IMR-90 (cell line): ENCODE data around the gene SFXN3. TPM values are rescaled to one million over a fixed set of nuclear protein-coding genes. Genes with fewer than 3 reads are reported as not detected.

Experiments
- ATAC-seq: fragments of 200-7000 bp; cut with Tn5 transposase; 2 replicates; pipeline ENCODE4 v1.9.1; 2020; ENCODE audit warnings: low read depth, mild to moderate bottlenecking, moderate library complexity
- BruUV-seq: library from RNA; stranded (reverse); fragments of 400-500 nt; replicated peaks from 2 replicates; lab custom pipeline; 2021; lab: Mats Ljungman, UMichigan
- CTCF ChIA-PET: fragments of 300-600 bp; formaldehyde crosslinking; extraction: SDS; loops from one replicate; lab custom pipeline; 2021; ENCODE audit warnings: antibody characterized with exemption; lab: Yijun Ruan, JAX
- POLR2A ChIA-PET: fragments of 300-600 bp; sonication (Branson Sonifier 250); formaldehyde crosslinking; loops from one replicate; lab custom pipeline; 2022; ENCODE audit warnings: antibody characterized with exemption; ENCODE audit not compliant: unreplicated experiment; lab: Charles Lee
- DNase-seq: peaks from one replicate; pipeline ENCODE4 v3.0.0; 2013
- H2AFZ ChIP-seq: replicated peaks from 2 replicates; pipeline ENCODE3; 2013; ENCODE audit warnings: low read length, mild to moderate bottlenecking; ENCODE audit not compliant: poor library complexity
- H2AK5ac ChIP-seq: 2 replicates; pipeline ENCODE4 v1.6.1; 2013; ENCODE audit warnings: low read depth, low read length, inconsistent platforms
- H2AK9ac ChIP-seq: replicated peaks from 2 replicates; pipeline ENCODE3; 2013; ENCODE audit warnings: mild to moderate bottlenecking, low read depth, low read length, moderate library complexity; ENCODE audit not compliant: poor library complexity
- H2BK120ac ChIP-seq: 2 replicates; pipeline ENCODE4 v1.6.1; 2013; ENCODE audit warnings: low read depth, low read length, inconsistent platforms
- H2BK15ac ChIP-seq: 3 replicates; pipeline ENCODE4 v1.6.1; 2013; ENCODE audit warnings: low read depth, low read length, inconsistent platforms
- H2BK20ac ChIP-seq: 2 replicates; pipeline ENCODE4 v1.6.1; 2013; ENCODE audit warnings: low read depth, mild to moderate bottlenecking, inconsistent platforms, low read length, moderate library complexity
- H2BK5ac ChIP-seq: 2 replicates; pipeline ENCODE4 v1.6.1; 2013; ENCODE audit warnings: mild to moderate bottlenecking, low read depth, low read length, inconsistent platforms; ENCODE audit not compliant: poor library complexity, severe bottlenecking
- H3K14ac ChIP-seq: replicated peaks from 2 replicates; pipeline ENCODE4 v1.6.1; 2013; ENCODE audit warnings: low read depth, low read length, inconsistent platforms
- H3K18ac ChIP-seq: 2 replicates; pipeline ENCODE4 v1.6.1; 2013; ENCODE audit warnings: low read depth, low read length, control low read depth
- H3K23ac ChIP-seq: 2 replicates; pipeline ENCODE4 v1.6.1; 2013; ENCODE audit warnings: low read depth, low read length, inconsistent platforms
- H3K27ac ChIP-seq: 2 replicates; pipeline ENCODE4 v1.5.1; 2013; ENCODE audit warnings: mild to moderate bottlenecking, control low read depth, low read length; ENCODE audit not compliant: insufficient read depth
- H3K27me3 ChIP-seq: 2 replicates; pipeline ENCODE4 v1.6.1; 2013; ENCODE audit warnings: low read length; ENCODE audit not compliant: control insufficient read depth, insufficient read depth
- H3K36me3 ChIP-seq: 2 replicates; pipeline ENCODE4 v1.6.1; 2013; ENCODE audit warnings: low read length, mixed read lengths; ENCODE audit not compliant: control insufficient read depth, insufficient read depth
- H3K4ac ChIP-seq: 2 replicates; pipeline ENCODE4 v1.6.1; 2013; ENCODE audit warnings: low read depth, low read length, inconsistent platforms
- H3K4me1 ChIP-seq: 2 replicates; pipeline ENCODE4 v1.6.1; 2013; ENCODE audit warnings: low read length, mixed read lengths; ENCODE audit not compliant: control insufficient read depth, insufficient read depth
- H3K4me2 ChIP-seq: 2 replicates; pipeline ENCODE4 v1.6.1; 2013; ENCODE audit warnings: low read depth, mild to moderate bottlenecking, control low read depth, low read length, moderate library complexity
- H3K4me3 ChIP-seq: 2 replicates; pipeline ENCODE4 v1.5.1; 2013; ENCODE audit warnings: low read depth, mild to moderate bottlenecking, control low read depth, low read length, moderate library complexity; ENCODE audit not compliant: insufficient read depth
- H3K56ac ChIP-seq: 2 replicates; pipeline ENCODE4 v1.6.1; 2013; ENCODE audit warnings: low read length, inconsistent platforms; ENCODE audit not compliant: insufficient read depth; ENCODE audit errors: extremely low read depth
- H3K79me1 ChIP-seq, 2 experiments: 2 replicates each; pipeline ENCODE4 v1.6.1; 2013; ENCODE audit warnings: low read length in 2 of 2, inconsistent platforms in 1 of 2, low read depth in 1 of 2
- H3K9ac ChIP-seq: 2 replicates; pipeline ENCODE4 v1.6.1; 2013; ENCODE audit warnings: low read depth, low read length, control low read depth
- H3K9me1 ChIP-seq: 2 replicates; pipeline ENCODE4 v1.6.1; 2013; ENCODE audit warnings: low read length, inconsistent platforms; ENCODE audit not compliant: insufficient read depth
- H3K9me3 ChIP-seq: 2 replicates; pipeline ENCODE4 v1.6.1; 2013; ENCODE audit warnings: low read length; ENCODE audit not compliant: control insufficient read depth, insufficient read depth
- H4K20me1 ChIP-seq: 2 replicates; pipeline ENCODE4 v1.6.1; 2013; ENCODE audit warnings: low read length, inconsistent platforms; ENCODE audit not compliant: insufficient read depth
- H4K5ac ChIP-seq: 2 replicates; pipeline ENCODE4 v1.6.1; 2013; ENCODE audit warnings: mild to moderate bottlenecking, low read depth, low read length, control low read depth
- H4K8ac ChIP-seq, 2 experiments: 2 replicates each; pipeline ENCODE4 v1.6.1; 2013; ENCODE audit warnings: low read depth in 2 of 2, low read length in 2 of 2, control low read depth in 1 of 2, inconsistent platforms in 1 of 2
- H4K91ac ChIP-seq: 2 replicates; pipeline ENCODE4 v1.6.1; 2013; ENCODE audit warnings: low read depth, low read length, inconsistent platforms; ENCODE audit not compliant: insufficient read depth
- RAD21 ChIP-seq: IDR thresholded peaks from 2 replicates; pipeline ENCODE4 v1.6.1; 2012; ENCODE audit warnings: low read length, improper control_type of control experiment
- WGBS, 2 experiments: methylation state at CpG; one replicate each; pipeline versions ENCODE4 v1.1.5 to v1.1.7; 2013; ENCODE audit warnings: missing lambda C conversion rate in 2 of 2; ENCODE audit not compliant: insufficient read length in 1 of 2; ENCODE audit errors: extremely low coverage in 2 of 2; 5-methylcytosine and 5-hydroxymethylcytosine counted together
- dilution Hi-C: fragments of 300-500 bp; cut with HindIII; formaldehyde crosslinking; loops from one replicate; pipeline ENCODE4 v1.14.3; 2018; ENCODE audit warnings: low sequenced_read_pairs; ENCODE audit not compliant: unreplicated experiment
- in situ Hi-C: fragments of 300-500 bp; cut with MboI; formaldehyde crosslinking; loops from 3 replicates; pipeline ENCODE4 v1.14.3; 2019; ENCODE audit warnings: low sequenced_read_pairs, inconsistent platforms, mixed read lengths
- intact Hi-C: fragments of 100-400 bp; cut with micrococcal nuclease; formaldehyde crosslinking; loops from 2 replicates; pipeline ENCODE4 v1.10.0; 2022
- polyA plus RNA-seq, 3 experiments: library from polyadenylated mRNA; depleted of rRNA; stranded (reverse); fragments of >200 nt; gene quantifications; 2 replicates each; pipeline ENCODE4 v1.2.3, GENCODE V29; 2012; ENCODE audit warnings: low replicate concordance in 1 of 3
- total RNA-seq: library from RNA; depleted of rRNA; stranded (reverse); fragments of >200 nt; gene quantifications from 2 replicates; pipeline ENCODE4 v1.2.3, GENCODE V29; 2012

SFXN3 gene
- total and polyA plus RNA-seq, 2 of the 4 experiments (the other 2 are of a cell fraction) = 64.7 to 77.2 TPM

DNA sequence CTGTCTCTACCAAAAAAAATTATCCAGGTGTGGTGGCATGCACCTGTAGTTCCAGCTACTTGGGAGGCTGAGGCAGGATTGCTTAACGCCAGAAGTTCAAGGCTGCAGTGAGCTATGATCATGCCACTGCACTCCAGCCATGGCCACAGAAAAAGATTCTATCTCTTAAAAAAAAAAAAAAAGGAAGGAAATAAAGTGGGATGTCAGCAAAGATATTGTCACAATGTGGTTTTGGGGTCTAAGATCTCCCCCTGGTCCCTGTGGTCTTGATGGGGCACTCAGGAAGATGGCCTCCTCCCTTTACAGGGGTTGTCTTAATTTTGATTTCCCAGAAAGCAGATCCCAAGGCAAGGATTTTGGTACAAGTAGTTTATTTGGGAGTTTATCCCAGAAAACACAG, 23.3 kb downstream of the SFXN3 start:
- H3K4me3 ChIP-seq = no peak overlapping the region
- intact Hi-C loops (no loop called here), in situ Hi-C loops (no loop called here), dilution Hi-C loops (no loop called here)
- H3K56ac ChIP-seq = no peak overlapping the region
- H3K27me3 ChIP-seq = peaks cover 6% of the 10 kb centered on the region
- no TSS peak for BruUV-seq
- ChIA-PET CTCF (interaction anchor here (1.8 kb wide), 1 partner anchor 12 kb away, joined by 5 read pairs; no protein-coding TSS in a partner anchor), POLR2A (no interaction called here)
- no peak for TF ChIP-seq RAD21
- no peak overlapping the region for H2AFZ ChIP-seq
- H3K79me1 ChIP-seq = peaks cover 4 to 22% of the 10 kb centered on the region in 2 experiments
- no peak overlapping the region for H2BK5ac ChIP-seq
- H3K9me3 ChIP-seq = no peaks in the 10 kb centered on the region
- no peak overlapping the region for H3K14ac ChIP-seq
- H3K4me2 ChIP-seq = no peak overlapping the region
- no peaks in the 10 kb centered on the region for H3K9me1 ChIP-seq
- H2AK9ac ChIP-seq = no peak overlapping the region
- H2AK5ac ChIP-seq = no peak overlapping the region
- WGBS, 2 experiments = no CpG with 5 or more reads among the region's 1 CpG
- H2BK120ac ChIP-seq = no peak overlapping the region
- H2BK15ac ChIP-seq = no peak overlapping the region
- no peak overlapping the region for H3K18ac ChIP-seq
- no peak overlapping the region for H2BK20ac ChIP-seq
- H4K5ac ChIP-seq = no peak overlapping the region
- no peak for ATAC-seq
- no peak overlapping the region for H3K23ac ChIP-seq
- H3K4ac ChIP-seq = no peak overlapping the region
- no peak for DNase-seq
- no peak overlapping the region for H4K91ac ChIP-seq
- H3K9ac ChIP-seq = no peak overlapping the region
- H4K8ac ChIP-seq = no peak overlapping the region
- H3K36me3 ChIP-seq = no peaks in the 10 kb centered on the region
- no peak overlapping the region for H3K27ac ChIP-seq
- no peaks in the 10 kb centered on the region for H4K20me1 ChIP-seq
- H3K4me1 ChIP-seq = peaks cover 10% of the 10 kb centered on the region
